Measurements from ENCODE around the gene CFAP65. TPM values are rescaled to one million over a fixed set of nuclear protein-coding genes. Genes with fewer than 3 reads are reported as not detected.

Gene CFAP65
- total RNA-seq, 1 donor = not detected

DNA sequence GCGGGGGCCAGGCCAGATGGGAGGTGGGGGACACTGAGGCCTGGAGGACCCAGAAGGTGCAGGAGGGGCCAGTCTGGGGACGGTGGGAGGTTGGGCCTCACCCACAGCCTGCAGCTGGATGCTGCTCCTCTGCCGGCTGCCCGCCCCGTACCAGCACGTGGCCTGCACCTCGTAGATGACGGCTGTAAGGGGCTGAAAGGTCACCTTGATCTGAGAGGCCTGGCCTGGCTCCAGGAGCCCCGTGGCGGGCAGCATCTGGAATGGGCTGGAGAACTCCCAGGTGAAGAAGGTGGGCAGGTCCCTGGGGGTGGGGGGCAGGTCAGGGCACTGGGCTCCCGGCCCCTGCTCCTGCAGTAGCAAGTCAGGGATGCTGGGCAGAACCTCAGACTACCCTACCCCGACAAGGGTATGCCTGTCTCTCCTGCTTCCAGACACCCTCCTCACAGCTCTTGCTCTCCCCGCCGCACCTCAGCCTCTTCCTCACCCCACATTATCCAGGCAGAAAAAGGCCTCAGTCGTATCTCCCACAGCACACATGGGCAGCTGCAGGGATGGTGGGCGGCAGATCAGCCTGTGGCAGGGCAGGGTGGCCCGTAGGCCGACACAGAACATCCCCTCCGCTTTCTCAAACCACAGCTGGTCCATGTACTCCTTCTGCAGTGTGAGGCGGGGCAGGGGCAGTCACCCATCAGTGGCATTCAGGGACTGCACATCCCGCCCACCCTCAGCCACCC is 10.1 kb downstream of the CFAP65 start:
- Histone ChIP-seq H3K4me1 (ENCODE audit: insufficient read depth, low read length) (no peaks in the 10 kb centered on the region), H3K27me3 (ENCODE audit: insufficient read depth, low read length) (peaks cover 34% of the 10 kb centered on the region), H3K27ac (ENCODE audit: low read depth, low read length) (no peak overlapping the region), H3K4me3 (ENCODE audit: insufficient read depth, low read length) (no peak overlapping the region), H3K9me3 (ENCODE audit: low read depth, low read length) (no peaks in the 10 kb centered on the region), H3K79me2 (ENCODE audit: insufficient read depth, low read length) (no peaks in the 10 kb centered on the region), H3K36me3 (ENCODE audit: insufficient read depth, low read length) (no peaks in the 10 kb centered on the region), H4K20me1 (ENCODE audit: insufficient read depth, low read length) (peaks cover 3% of the 10 kb centered on the region), H3K4me2 (ENCODE audit: insufficient read depth, low read length) (no peak overlapping the region), H2AFZ (ENCODE audit: low read length) (no peak overlapping the region)
- peak; percentile 31 for DNase-seq (ENCODE audit: insufficient read length, low spot score, missing footprints)
- TF ChIP-seq, protein P1, sequence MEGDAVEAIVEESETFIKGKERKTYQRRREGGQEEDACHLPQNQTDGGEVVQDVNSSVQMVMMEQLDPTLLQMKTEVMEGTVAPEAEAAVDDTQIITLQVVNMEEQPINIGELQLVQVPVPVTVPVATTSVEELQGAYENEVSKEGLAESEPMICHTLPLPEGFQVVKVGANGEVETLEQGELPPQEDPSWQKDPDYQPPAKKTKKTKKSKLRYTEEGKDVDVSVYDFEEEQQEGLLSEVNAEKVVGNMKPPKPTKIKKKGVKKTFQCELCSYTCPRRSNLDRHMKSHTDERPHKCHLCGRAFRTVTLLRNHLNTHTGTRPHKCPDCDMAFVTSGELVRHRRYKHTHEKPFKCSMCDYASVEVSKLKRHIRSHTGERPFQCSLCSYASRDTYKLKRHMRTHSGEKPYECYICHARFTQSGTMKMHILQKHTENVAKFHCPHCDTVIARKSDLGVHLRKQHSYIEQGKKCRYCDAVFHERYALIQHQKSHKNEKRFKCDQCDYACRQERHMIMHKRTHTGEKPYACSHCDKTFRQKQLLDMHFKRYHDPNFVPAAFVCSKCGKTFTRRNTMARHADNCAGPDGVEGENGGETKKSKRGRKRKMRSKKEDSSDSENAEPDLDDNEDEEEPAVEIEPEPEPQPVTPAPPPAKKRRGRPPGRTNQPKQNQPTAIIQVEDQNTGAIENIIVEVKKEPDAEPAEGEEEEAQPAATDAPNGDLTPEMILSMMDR (IDR thresholded peaks at IDR 0.05; ENCODE audit: extremely low read depth, low read depth, low read length) = no peak

DNA sequence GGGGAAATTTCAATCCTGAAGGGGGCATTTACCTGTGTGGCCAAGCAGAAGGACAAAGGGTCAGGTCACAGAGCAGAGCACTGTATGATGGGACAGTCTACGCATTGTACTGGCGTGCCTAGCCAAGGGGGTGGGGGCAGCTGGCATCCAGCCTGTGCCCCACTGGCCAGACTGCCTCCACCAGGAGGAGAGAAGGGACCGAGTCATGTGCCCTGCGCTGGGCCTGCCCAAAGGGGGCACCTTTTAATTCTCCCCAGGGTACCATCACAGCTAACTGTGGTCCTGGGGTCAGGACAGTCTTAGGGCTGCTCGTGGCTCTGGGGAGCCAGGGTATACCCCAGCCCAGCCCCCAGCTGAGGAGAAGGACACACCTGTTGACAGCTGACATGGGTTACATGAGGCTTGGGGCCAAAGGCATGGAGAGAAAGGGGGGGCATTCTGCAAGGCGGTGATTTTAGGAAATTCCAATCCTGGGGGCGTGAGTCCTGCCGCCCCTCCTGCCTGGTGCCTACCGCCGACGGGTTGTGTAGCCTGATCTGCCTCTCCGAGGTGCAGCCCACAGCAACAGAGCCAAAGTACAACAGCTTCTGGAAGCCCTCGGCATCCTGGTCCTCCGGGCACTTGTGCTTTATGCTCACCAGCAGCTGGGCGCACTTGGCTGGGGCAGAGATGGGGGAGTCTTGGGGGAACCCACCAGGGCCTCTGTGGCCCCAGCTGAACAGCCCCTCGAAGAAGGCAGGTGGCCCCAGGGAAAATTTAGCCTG is 11.0 kb downstream of the CFAP65 start:
- Histone ChIP-seq H3K4me2 (ENCODE audit: insufficient read depth, low read length) (no peak overlapping the region), H2AFZ (ENCODE audit: low read length) (no peak overlapping the region), H3K9me3 (ENCODE audit: low read depth, low read length) (no peaks in the 10 kb centered on the region), H3K4me1 (ENCODE audit: insufficient read depth, low read length) (no peaks in the 10 kb centered on the region), H3K36me3 (ENCODE audit: insufficient read depth, low read length) (no peaks in the 10 kb centered on the region), H3K4me3 (ENCODE audit: insufficient read depth, low read length) (no peak overlapping the region), H3K79me2 (ENCODE audit: insufficient read depth, low read length) (no peaks in the 10 kb centered on the region), H4K20me1 (ENCODE audit: insufficient read depth, low read length) (peaks cover 3% of the 10 kb centered on the region), H3K27ac (ENCODE audit: low read depth, low read length) (no peak overlapping the region), H3K27me3 (ENCODE audit: insufficient read depth, low read length) (peaks cover 26% of the 10 kb centered on the region)
- TF ChIP-seq, protein P1 (IDR thresholded peaks at IDR 0.05; ENCODE audit: extremely low read depth, low read depth, low read length) = no peak
- DNase-seq (ENCODE audit: insufficient read length, low spot score, missing footprints) = peak; percentile 10

DNA sequence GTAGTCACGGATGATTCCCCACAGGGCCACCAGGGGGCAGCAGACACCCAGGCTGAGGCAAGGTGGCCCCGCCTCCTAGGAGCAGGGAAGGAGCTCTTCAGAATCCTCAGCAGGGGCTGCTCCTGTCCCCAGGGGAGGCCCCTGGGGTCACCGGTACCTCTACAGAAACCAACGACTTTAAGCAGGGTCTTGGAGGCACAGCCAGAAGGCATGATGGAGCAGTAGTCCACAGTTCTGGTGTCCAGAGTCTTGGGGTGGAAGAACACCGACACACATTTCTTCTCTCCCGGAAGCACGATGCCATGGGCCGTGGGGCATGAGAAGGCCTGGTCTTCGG is 11.5 kb downstream of the CFAP65 start:
- no peaks in the 10 kb centered on the region for H3K9me3 ChIP-seq (ENCODE audit: low read depth, low read length)
- no peak overlapping the region for H3K27ac ChIP-seq (ENCODE audit: low read depth, low read length)
- H3K4me1 ChIP-seq (ENCODE audit: insufficient read depth, low read length) = no peaks in the 10 kb centered on the region
- H3K79me2 ChIP-seq (ENCODE audit: insufficient read depth, low read length) = no peaks in the 10 kb centered on the region
- no peak overlapping the region for H2AFZ ChIP-seq (ENCODE audit: low read length)
- H3K36me3 ChIP-seq (ENCODE audit: insufficient read depth, low read length) = no peaks in the 10 kb centered on the region
- H3K4me2 ChIP-seq (ENCODE audit: insufficient read depth, low read length) = no peak overlapping the region
- H3K4me3 ChIP-seq (ENCODE audit: insufficient read depth, low read length) = no peak overlapping the region
- peak; percentile 97 for DNase-seq (ENCODE audit: insufficient read length, low spot score, missing footprints)
- peaks cover 25% of the 10 kb centered on the region for H3K27me3 ChIP-seq (ENCODE audit: insufficient read depth, low read length)
- H4K20me1 ChIP-seq (ENCODE audit: insufficient read depth, low read length) = peaks cover 3% of the 10 kb centered on the region
- TF ChIP-seq, protein P1 (IDR thresholded peaks at IDR 0.05; ENCODE audit: extremely low read depth, low read depth, low read length) = peak; percentile 94
